ENCODE data around the gene ANKS6.

Gene ANKS6

DNA sequence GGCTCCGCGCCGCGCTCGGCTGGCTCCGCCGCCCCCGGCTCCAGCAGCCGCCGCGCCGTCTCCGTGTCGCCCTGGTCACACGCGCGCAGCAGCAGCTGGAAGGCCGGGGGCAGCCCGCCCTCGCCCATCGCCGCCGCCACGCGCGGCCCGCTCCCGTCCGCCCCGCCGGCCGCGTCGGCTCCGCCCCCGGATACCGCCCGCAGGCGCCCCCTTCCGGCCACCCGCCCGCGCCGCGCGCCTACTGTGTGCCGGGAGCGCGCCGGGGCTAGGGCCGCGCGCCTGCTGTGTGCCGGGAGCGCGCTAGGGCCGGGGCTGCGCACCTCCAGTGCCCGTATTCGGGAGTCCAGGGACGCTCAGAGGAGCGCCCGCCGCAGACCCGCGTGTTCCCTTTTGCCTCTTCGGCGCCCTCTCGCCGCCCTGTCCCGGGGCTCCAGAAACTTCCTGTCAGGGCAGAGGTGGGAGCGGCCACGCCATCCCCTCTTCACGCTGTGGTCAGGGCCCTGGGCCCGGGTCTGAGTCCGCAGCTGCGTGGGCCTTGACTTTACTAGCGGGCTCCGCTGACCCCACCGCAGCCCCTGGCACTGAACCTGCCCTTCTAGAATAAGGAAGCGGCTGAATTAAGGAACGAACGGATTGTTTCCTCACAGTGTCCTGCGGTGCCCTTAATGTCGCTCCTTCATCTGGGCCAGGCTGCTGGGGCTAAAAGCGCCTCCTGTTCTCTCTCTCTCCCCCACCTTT lies at the start of gene ANKS6:
TSS of gene ANKS6 (minus strand) at position 192 of the 738 bp plus-strand sequence. CDS start at position 128, 64 bp downstream.
- DNase-seq: peak; percentile 52

DNA sequence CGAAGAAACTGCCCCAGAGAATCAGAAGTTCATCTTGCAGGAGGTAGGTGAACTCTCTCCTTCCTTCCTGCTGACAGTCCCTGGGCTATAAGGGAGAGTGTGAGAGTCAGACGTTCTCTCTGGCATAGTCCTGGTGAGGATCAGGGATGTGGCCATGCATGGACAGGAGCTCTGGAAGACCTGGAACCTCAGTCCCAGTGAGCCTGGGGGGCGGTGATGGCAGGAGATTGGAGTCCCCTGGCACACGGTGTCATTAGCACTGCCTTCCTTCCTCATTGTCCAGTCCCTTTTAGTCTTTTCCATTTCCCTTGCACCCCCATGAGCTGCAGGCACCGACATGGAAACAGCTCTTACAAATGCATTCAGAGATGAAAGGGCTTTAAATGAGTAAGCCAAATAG lies 49.7 kb upstream of the ANKS6 start:
- no peak for DNase-seq

- DNase-seq: no peak
Observed at GRCh38 chr9:98842510-98842909, 46.2 kb upstream of the ANKS6 start.

GRCh38 chr9:98839724-98840123 lies 43.4 kb upstream of the ANKS6 start:
- no peak for DNase-seq

GRCh38 chr9:98838868-98839565 lies 42.7 kb upstream of the ANKS6 start:
- DNase-seq: no peak

- DNase-seq: no peak
Observed at GRCh38 chr9:98838155-98838867, 42.0 kb upstream of the ANKS6 start.

DNA sequence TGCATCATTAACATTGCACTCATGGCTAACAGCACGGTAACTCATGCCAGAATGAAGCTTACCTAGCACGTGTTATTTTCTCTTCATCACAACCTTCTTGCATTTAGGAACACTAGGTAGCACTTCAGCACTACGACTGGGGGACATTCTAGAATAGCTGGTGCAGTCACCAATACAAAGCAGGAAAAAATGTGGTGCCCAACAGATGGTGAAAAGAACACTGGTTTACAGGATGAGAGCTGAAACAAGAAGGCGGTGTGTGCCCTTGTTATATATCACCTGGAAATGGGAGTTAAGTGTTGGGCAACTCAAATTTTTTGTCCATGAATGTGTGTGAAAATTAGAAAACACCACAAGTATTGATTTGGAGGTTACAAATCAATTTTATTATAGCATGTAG lies 41.2 kb upstream of the ANKS6 start:
- no peak for DNase-seq

- no peak for DNase-seq
Observed at GRCh38 chr9:98836206-98836605, 39.9 kb upstream of the ANKS6 start.

GRCh38 chr9:98834386-98834785 lies 38.0 kb upstream of the ANKS6 start:
- DNase-seq: no peak

DNA sequence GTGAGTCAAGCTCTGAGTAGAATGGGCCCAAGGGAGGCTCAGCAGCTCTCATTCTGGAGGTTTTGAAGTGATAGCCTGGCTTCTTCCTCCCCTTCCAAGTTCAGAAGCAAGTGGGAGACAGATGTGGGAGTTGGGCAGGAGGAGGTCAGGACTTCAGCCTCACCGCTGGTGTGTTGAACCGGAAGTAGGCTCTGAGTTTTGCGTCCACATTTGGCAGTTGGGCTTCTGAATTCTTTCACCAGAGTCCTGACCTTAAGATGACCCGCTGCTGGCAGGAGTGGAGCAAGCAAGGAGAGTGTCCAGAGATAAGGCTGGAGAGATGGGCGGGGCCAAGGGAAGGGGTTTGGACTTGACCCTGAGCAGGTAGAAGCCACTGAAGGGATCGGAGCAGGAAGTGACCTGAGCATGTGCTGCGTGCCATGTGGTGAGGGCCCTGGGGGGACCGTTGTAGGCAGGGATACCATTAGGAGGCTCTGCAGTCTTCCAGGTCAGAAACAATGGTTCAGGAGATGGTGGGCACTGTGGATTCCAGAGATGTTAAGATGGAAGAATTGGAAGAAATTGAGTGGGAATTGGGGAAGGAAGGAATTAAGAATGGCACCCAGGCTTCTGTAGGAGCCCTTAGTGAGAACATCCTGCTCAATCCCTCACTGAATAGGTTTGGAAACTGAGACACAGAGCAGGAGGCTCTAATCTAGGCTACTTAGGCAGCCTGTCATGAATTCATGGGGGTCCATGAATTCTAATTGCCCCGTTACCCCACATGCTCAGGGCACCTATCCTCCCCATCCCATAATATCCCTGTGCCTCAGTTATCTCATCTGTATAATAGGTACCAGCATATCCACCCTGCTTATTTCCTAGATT lies 37.0 kb upstream of the ANKS6 start:
- DNase-seq: no peak

GRCh38 chr9:98832768-98833089 lies 36.4 kb upstream of the ANKS6 start:
- DNase-seq: no peak

DNA sequence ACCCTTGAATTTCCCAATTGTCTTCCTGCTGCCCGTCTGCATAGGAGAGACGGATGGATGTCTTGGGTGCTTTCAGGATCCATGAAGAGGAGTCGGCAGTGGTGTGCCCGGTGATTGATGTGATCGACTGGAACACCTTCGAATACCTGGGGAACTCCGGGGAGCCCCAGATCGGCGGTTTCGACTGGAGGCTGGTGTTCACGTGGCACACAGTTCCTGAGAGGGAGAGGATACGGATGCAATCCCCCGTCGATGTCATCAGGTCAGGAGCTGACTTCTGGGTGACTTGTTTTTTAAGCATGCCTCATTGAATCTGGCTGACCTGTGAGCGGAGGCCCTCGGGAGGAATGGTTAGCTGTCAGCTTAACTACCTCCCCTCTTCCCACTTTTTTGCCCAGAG lies 35.3 kb upstream of the ANKS6 start:
- DNase-seq: no peak

- DNase-seq: no peak
Observed at GRCh38 chr9:98830554-98830953, 34.2 kb upstream of the ANKS6 start.

DNA sequence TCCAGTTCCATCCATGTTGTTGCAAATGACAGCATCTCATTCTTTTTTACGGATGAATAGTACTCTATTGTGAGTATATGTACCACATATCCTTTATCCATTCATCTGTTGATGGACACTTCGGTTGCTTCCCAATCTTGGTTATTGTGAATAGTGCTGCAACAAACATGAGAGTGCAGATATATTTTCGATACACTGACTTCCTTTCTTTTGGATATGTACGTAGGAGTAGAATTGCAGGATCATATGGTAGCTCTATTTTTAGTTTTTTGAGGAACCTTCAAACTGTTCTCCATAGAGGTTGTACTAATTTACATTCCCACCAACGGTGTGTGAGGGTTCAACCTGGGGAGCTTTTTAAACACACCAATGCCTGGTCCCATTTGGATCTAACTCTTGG lies 33.4 kb upstream of the ANKS6 start:
- DNase-seq: no peak

- no peak for DNase-seq
Observed at GRCh38 chr9:98826716-98827115, 30.4 kb upstream of the ANKS6 start.

GRCh38 chr9:98825414-98825813 lies 29.1 kb upstream of the ANKS6 start:
- no peak for DNase-seq

GRCh38 chr9:98823666-98824334 lies 27.4 kb upstream of the ANKS6 start:
- no peak for DNase-seq

DNA sequence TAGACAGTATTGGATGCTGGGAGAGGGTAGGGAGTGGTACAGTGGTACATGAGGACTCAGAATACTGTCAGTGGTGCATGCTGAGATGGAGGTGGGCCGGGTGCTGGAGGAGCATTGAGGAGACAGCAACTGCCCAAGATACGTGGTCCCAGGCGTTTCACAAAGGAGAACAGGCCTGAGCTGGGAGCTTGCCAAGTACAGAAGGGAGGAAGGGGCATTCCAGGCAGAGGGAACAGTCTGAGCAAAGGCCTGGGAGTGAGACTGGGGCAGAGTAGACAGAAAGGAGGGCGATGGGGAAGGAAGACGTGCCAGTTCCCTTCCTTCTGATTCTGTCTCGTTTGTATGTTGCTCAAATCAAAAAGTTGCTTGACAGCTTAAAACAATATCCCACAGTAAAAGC lies 26.3 kb upstream of the ANKS6 start:
- no peak for DNase-seq

- no peak for DNase-seq
Observed at GRCh38 chr9:98821831-98822230, 25.5 kb upstream of the ANKS6 start.

GRCh38 chr9:98819231-98819630 lies 22.9 kb upstream of the ANKS6 start:
- DNase-seq: no peak

DNA sequence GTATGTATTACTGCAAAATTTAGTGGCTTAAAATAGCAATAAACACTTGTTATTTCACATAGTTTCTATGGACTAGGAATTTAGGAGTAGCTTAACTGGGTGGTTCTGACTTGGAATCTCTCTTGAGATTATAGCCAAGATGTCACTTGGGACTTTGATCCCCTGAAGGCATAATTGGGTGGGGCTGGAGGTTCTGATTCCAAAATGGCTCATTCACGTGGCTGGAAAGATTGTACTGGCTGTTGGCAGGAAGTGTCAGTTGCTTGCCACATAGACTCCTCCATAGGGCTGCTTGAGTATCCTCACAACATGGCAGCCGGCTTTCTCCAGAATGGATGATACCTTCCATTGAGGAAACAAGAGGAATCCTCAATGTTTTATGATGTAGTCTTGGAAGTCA lies 22.4 kb upstream of the ANKS6 start:
- DNase-seq: no peak

- DNase-seq: no peak
Observed at GRCh38 chr9:98815391-98815951, 19.1 kb upstream of the ANKS6 start.
